GM12892 (cell line): ENCODE measurements around the gene VIM.

ENCODE experiments used
- POLR2A ChIP-seq: IDR thresholded peaks from 2 replicates; pipeline ENCODE4 v1.6.1; 2011; ENCODE audit warnings: low read depth, low read length, control low read depth
- POLR2AphosphoS5 ChIP-seq: IDR thresholded peaks from 2 replicates; pipeline ENCODE4 v1.6.1; 2011; ENCODE audit warnings: low read depth, low read length, control low read depth
- TAF1 ChIP-seq: IDR thresholded peaks from 2 replicates; pipeline ENCODE4 v1.6.1; 2011; ENCODE audit warnings: low read depth, mild to moderate bottlenecking, control low read depth, low read length, borderline replicate concordance

DNA sequence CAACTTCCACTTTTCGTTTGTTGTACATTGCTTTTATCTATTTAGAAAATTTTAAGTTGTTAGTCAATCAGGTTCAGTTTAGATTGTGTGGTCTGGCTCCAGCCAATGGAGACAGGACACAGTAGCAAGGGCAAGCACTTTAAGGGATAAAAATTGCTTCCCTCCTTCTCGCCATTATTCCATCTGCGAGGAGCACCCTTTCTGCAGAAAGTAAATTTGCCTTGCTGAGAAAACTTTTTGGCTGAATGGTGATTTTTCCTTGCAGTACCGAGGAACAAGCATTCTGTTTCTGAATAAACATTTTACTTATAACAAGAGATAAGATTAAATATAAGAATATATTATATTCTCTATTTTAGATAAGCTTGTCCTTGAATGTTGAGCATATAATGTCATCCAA, 34.5 kb downstream of the VIM start:
- no peak for TF ChIP-seq POLR2AphosphoS5
- no peak for TF ChIP-seq POLR2A
- no peak for TF ChIP-seq TAF1
